ENCODE measurements around the gene HMOX1. TPM values are rescaled to one million over a fixed set of nuclear protein-coding genes. Genes with fewer than 3 reads are reported as not detected.

Gene HMOX1
- total RNA-seq, 1 donor from 2014 or later: 44.3 TPM

GRCh38 chr22:35335936-35336781 lies 44.7 kb upstream of the HMOX1 start:
- Mint-ChIP-seq H3K27me3 (ENCODE audit: unreplicated experiment) (no peaks in the 10 kb centered on the region), H3K36me3 (ENCODE audit: unreplicated experiment) (peaks cover 33% of the 10 kb centered on the region), H3K27ac (ENCODE audit: unreplicated experiment) (no peak overlapping the region), H3K4me3 (ENCODE audit: unreplicated experiment) (no peak overlapping the region), H3K4me1 (ENCODE audit: unreplicated experiment) (no peaks in the 10 kb centered on the region), H3K9me3 (ENCODE audit: unreplicated experiment) (no peaks in the 10 kb centered on the region)
- TF ChIP-seq, protein P1, sequence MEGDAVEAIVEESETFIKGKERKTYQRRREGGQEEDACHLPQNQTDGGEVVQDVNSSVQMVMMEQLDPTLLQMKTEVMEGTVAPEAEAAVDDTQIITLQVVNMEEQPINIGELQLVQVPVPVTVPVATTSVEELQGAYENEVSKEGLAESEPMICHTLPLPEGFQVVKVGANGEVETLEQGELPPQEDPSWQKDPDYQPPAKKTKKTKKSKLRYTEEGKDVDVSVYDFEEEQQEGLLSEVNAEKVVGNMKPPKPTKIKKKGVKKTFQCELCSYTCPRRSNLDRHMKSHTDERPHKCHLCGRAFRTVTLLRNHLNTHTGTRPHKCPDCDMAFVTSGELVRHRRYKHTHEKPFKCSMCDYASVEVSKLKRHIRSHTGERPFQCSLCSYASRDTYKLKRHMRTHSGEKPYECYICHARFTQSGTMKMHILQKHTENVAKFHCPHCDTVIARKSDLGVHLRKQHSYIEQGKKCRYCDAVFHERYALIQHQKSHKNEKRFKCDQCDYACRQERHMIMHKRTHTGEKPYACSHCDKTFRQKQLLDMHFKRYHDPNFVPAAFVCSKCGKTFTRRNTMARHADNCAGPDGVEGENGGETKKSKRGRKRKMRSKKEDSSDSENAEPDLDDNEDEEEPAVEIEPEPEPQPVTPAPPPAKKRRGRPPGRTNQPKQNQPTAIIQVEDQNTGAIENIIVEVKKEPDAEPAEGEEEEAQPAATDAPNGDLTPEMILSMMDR (IDR thresholded peaks at IDR 0.05): no peak
- no peak for DNase-seq (ENCODE audit: extremely low spot score, unreplicated experiment)

DNA sequence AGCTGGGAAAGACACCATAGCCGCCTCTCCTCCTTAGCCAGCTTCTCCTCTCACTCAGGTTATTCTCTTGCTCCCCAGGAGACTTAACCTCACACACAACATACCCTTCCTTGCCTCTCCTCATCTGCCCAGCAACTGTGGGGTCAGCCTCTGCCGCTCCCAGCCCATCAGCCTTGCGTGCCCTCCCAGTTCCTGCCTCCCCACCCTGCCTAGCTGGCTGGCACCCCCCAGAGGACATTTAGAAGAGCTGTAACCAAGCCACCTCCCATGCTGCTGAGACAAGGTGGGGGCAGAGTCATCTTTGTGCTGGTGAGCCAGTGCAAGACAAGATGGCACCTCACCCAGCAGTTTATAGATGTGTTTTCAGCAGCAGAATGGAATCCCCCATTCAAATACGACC lies 43.0 kb upstream of the HMOX1 start:
- H3K36me3 Mint-ChIP-seq (ENCODE audit: unreplicated experiment): peaks cover 28% of the 10 kb centered on the region
- no peaks in the 10 kb centered on the region for H3K27me3 Mint-ChIP-seq (ENCODE audit: unreplicated experiment)
- no peak overlapping the region for H3K4me3 Mint-ChIP-seq (ENCODE audit: unreplicated experiment)
- DNase-seq (ENCODE audit: extremely low spot score, unreplicated experiment): no peak
- no peak overlapping the region for H3K27ac Mint-ChIP-seq (ENCODE audit: unreplicated experiment)
- TF ChIP-seq, protein P1 (IDR thresholded peaks at IDR 0.05): no peak
- H3K4me1 Mint-ChIP-seq (ENCODE audit: unreplicated experiment): no peaks in the 10 kb centered on the region
- no peaks in the 10 kb centered on the region for H3K9me3 Mint-ChIP-seq (ENCODE audit: unreplicated experiment)

DNA sequence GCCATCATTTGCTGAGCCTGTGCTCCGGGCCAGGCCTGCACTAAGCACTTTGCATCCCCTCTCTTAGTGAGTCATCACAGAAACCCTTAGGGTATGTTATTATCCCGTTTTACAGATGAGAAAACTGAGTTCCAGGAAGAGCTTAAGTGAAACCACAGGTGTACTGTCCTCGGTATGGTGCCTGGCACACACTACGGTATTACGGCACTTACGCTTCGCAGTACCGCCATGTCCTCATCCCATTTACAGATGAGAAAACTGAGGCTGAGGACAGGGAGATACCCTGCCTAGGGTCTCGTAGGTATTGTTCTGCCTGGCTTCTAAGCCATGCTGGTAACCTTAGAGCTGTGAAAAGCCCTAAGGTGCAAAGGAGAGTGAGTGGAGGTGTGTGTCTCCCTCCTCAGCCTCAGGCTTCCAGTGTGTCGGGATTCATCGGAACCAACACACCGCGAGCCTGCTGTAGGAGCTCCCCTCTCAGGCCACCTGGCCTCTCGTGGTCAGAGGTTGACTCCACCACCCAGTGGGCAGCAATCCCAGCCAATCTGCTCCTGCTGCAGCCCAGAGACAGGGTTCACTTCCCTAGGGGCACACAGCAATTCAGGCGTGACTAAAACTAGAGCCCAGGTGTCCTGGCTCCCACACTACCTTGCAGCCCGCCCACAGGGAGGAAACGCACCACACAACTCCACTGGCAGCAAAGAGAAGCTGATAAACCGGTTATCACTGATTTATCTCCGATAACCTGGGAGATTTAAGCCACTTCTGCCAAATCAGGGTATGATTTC lies 39.6 kb upstream of the HMOX1 start:
- Mint-ChIP-seq H3K9me3 (ENCODE audit: unreplicated experiment) (no peaks in the 10 kb centered on the region), H3K27ac (ENCODE audit: unreplicated experiment) (no peak overlapping the region), H3K27me3 (ENCODE audit: unreplicated experiment) (no peaks in the 10 kb centered on the region), H3K36me3 (ENCODE audit: unreplicated experiment) (peaks cover 10% of the 10 kb centered on the region), H3K4me1 (ENCODE audit: unreplicated experiment) (no peaks in the 10 kb centered on the region), H3K4me3 (ENCODE audit: unreplicated experiment) (no peak overlapping the region)
- TF ChIP-seq, protein P1 (IDR thresholded peaks at IDR 0.05): no peak
- no peak for DNase-seq (ENCODE audit: extremely low spot score, unreplicated experiment)

DNA sequence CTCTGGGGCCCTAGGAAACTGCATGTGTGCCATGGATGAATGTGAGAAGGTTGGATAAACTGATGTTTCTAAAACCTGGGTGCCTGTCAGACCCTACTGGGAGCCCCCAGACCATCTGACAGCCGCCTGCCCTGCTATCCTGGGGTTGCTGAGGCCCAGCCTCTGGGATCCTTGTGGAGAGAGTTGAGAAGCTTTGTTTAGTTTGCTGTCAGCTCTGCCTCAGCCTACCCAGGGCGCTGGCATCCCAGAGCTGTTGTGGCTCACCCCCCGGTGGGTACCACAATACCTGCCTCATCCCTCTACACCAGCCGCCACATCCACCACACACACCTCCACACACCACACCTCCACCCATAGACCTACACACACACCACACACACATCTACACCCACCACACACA lies 38.5 kb upstream of the HMOX1 start:
- Mint-ChIP-seq H3K27me3 (ENCODE audit: unreplicated experiment) (no peaks in the 10 kb centered on the region), H3K27ac (ENCODE audit: unreplicated experiment) (no peak overlapping the region), H3K9me3 (ENCODE audit: unreplicated experiment) (no peaks in the 10 kb centered on the region), H3K36me3 (ENCODE audit: unreplicated experiment) (peaks cover 10% of the 10 kb centered on the region), H3K4me1 (ENCODE audit: unreplicated experiment) (no peaks in the 10 kb centered on the region), H3K4me3 (ENCODE audit: unreplicated experiment) (no peak overlapping the region)
- TF ChIP-seq, protein P1 (IDR thresholded peaks at IDR 0.05): no peak
- no peak for DNase-seq (ENCODE audit: extremely low spot score, unreplicated experiment)

Data from osteocyte (in vitro differentiated cells).